Heart left ventricle (tissue), 16 donors: ENCODE measurements around the gene LETM1. TPM values are rescaled to one million over a fixed set of nuclear protein-coding genes. Genes with fewer than 3 reads are reported as not detected.

Source experiments
- ATAC-seq, 4 donors: fragments of 200-7000 bp; cut with Tn5 transposase; one replicate each; pipeline ENCODE4 v1.9.1; 2020 to 2022; ENCODE audit warnings: moderate library complexity in 4 of 4, mild to moderate bottlenecking in 3 of 4, moderate number of reproducible peaks in 1 of 4
- DNase-seq, 5 donors: peaks; one replicate each; pipeline ENCODE4 v3.0.0-alpha.2; 2020
- H3K27ac ChIP-seq, 12 donors: fragments of 200-600 bp; sonication (generic) in 4 of 12; one replicate each; pipeline versions ENCODE4 v1.5.0 to v1.8.0; 2016 to 2022; ENCODE audit warnings: mild to moderate bottlenecking in 2 of 12
- H3K27me3 ChIP-seq, 9 donors: fragments of 200-600 bp; sonication (generic) in 2 of 9; one replicate each; pipeline versions ENCODE4 v1.5.1 to v1.8.0; 2016 to 2022; ENCODE audit warnings: mild to moderate bottlenecking in 3 of 9
- H3K36me3 ChIP-seq, 9 donors: fragments of 200-600 bp; sonication (generic) in 2 of 9; one replicate each; pipeline versions ENCODE4 v1.5.0 to v1.8.0; 2018 to 2022; ENCODE audit warnings: mild to moderate bottlenecking in 2 of 9
- H3K4me1 ChIP-seq, 12 donors: fragments of 200-600 bp; sonication (generic) in 4 of 12; one replicate each; pipeline versions ENCODE4 v1.5.0 to v1.8.0; 2016 to 2022; ENCODE audit warnings: mild to moderate bottlenecking in 3 of 12
- H3K4me3 ChIP-seq, 12 donors: fragments of 200-600 bp; sonication (generic) in 4 of 12; one replicate each; pipeline versions ENCODE4 v1.5.0 to v1.8.0; 2017 to 2022; ENCODE audit warnings: mild to moderate bottlenecking in 9 of 12, moderate library complexity in 4 of 12
- H3K9me3 ChIP-seq, 12 donors: fragments of 200-600 bp; sonication (generic) in 4 of 12; one replicate each; pipeline versions ENCODE4 v1.5.0 to v1.8.0; 2016 to 2022; ENCODE audit warnings: mild to moderate bottlenecking in 1 of 12
- CTCF ChIP-seq, 12 donors: fragments of 200-600 bp; sonication (generic) in 4 of 12; IDR thresholded peaks; one replicate each; pipeline versions ENCODE4 v1.5.0 to v1.8.0; 2018 to 2022; ENCODE audit warnings: antibody characterized with exemption in 12 of 12, mild to moderate bottlenecking in 5 of 12
- POLR2A ChIP-seq, 2 donors: fragments of 450-650 bp; IDR thresholded peaks; one replicate each; pipeline ENCODE4 v1.6.1; 2017; ENCODE audit warnings: antibody characterized with exemption in 2 of 2, mild to moderate bottlenecking in 2 of 2, moderate library complexity in 2 of 2
- WGBS, 4 donors: extraction: QIAGEN DNeasy Blood & Tissue Kit in 2 of 4; methylation state at CpG; one replicate each; pipeline versions ENCODE4 v1.1.5 to v1.1.7; 2013 to 2018; 5-methylcytosine and 5-hydroxymethylcytosine counted together
- intact Hi-C, 10 donors: fragments of 100-400 bp; cut with DNase I; formaldehyde crosslinking; loops; one replicate each; pipeline versions ENCODE4 v1.11.1 to v1.14.2; 2022
- polyA plus RNA-seq, 2 donors: library from polyadenylated mRNA; stranded (reverse); fragments of 200-250 nt; gene quantifications; one replicate each; pipeline ENCODE4 v1.2.3, GENCODE V29; 2013
- total RNA-seq, 9 donors: library from RNA; depleted of rRNA in 2 of 9; stranded (reverse); fragments of >200 nt in 2 of 9; fragmentation: NEBNext Ultra II Directional in 3 of 9; extraction: Animal tissue kit (Norgen Biotek cat#: 25700) in 3 of 9; gene quantifications; one replicate each; pipeline versions ENCODE4 v1.1.0 to v1.2.4, GENCODE V29; 2016 to 2023
- donor health status: ischemic (EF 13 %, LVEDD 7.1; RV severe dilation, severe dysfunction).
- donor health status: healthy with polysubstance abuse.
- donor health status: DM: no; HTN: yes; CAD: no.
- donor health status: DM: no; HTN: no; CAD: no.
- donor health status: ischemic (EF 25% LVEDD 6.9; RV normal size, moderate dysfunction).
- donor health status: ischemic (EF 25% LVEDD 5.7; RV mildly dilated, moderate dysfunction).
- donor health status: healthy.
- donor health status: DM: yes; HTN: yes; CAD: no.
- donor health status: ischemic (EF 35%, LVEDD 5.7; RV mildly dilated, moderate dysfunction).
- donor health status: nonischemic (EF 11% LVEDD 7.7; RV severe dilation, severe dysfunction).
- donor health status: DM: yes; HTN: yes; CAD: no.
- donor health status: PGD.
- donor health status: ischemic (EF 29% LVEDD 5.4; RV normal size, mild dysfunction).
- donor health status: nonischemic (EF 23%, LVEDD 6.1; RV moderate dilation, normal function).

LETM1 gene
- total and polyA plus RNA-seq, 11 donors = 22.1 to 54.7 (median 43.4) TPM

- intact Hi-C loops = loop anchor here in 1 of 10 donors (5.0 kb wide), 1 partner anchor 39 kb away; no protein-coding TSS in a partner anchor
- H3K4me1 ChIP-seq = peaks cover 0 to 32% (median 9%) of the 10 kb centered on the region in 12 donors
- peak overlapping the region in 3 of 12 donors; percentile 5 to 42 (median 6) for H3K27ac ChIP-seq
- WGBS, 4 donors = 0 to 63% (median 19%) methylated on average over 6 to 36 of the region's 36 CpGs
- no peak for DNase-seq
- TF ChIP-seq CTCF (IDR thresholded peaks at IDR 0.05) (peak in 5 of 12 donors; percentile 7 to 46 (median 38)), POLR2A (IDR thresholded peaks at IDR 0.05) (no peak)
- H3K4me3 ChIP-seq = peak overlapping the region in 8 of 12 donors; percentile 12 to 44 (median 30)
- no peaks in the 10 kb centered on the region for H3K9me3 ChIP-seq
- ATAC-seq = peak in 3 of 4 donors; percentile 10 to 33 (median 18)
- H3K27me3 ChIP-seq = peaks cover 0 to 38% (median 3%) of the 10 kb centered on the region in 9 donors
- no peaks in the 10 kb centered on the region for H3K36me3 ChIP-seq
These were observed 92.3 kb downstream of the LETM1 start for GRCh38 chr4:1763550-1764080.

DNA sequence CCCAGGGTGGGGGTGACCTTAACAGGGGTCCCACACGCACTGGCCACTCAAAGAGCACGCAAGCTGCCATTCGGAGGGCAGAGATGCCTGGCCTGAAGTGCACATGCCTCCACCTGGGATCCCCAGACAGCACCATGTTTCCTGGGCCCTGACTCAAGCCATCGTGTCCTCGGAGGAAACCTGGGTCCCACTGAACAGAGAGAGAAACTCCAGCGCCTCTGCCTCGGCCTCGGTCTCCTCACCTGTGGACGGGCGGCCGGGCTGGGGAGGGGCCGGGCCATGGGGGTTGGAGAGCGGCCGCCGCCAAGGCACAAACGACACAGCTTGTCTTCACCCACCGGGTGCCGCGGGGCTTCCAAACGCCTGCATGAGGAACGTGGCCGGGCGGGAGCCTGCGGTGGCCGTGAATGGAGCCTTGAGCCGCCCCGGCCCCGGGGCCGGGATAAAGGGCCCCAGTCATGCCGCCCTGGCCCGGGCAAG lies 92.8 kb downstream of the LETM1 start:
- WGBS, 4 donors = 34 to 60% (median 40%) methylated on average over 4 to 31 of the region's 31 CpGs
- Histone ChIP-seq H3K27me3 (peaks cover 0 to 33% (median 0%) of the 10 kb centered on the region in 9 donors), H3K4me1 (peaks cover 0 to 32% (median 9%) of the 10 kb centered on the region in 12 donors), H3K9me3 (no peaks in the 10 kb centered on the region), H3K4me3 (peak overlapping the region in 8 of 12 donors; percentile 12 to 44 (median 30)), H3K36me3 (no peaks in the 10 kb centered on the region), H3K27ac (peak overlapping the region in 1 of 12 donors; percentile 6)
- ATAC-seq = no peak
- no peak for TF ChIP-seq POLR2A (IDR thresholded peaks at IDR 0.05)
- no peak for TF ChIP-seq CTCF (IDR thresholded peaks at IDR 0.05)
- intact Hi-C loops = loop anchor here in 1 of 10 donors (5.0 kb wide), 1 partner anchor 39 kb away; no protein-coding TSS in a partner anchor
- DNase-seq = no peak

- Histone ChIP-seq H3K36me3 (no peaks in the 10 kb centered on the region), H3K9me3 (no peaks in the 10 kb centered on the region), H3K4me3 (no peak overlapping the region), H3K27me3 (peaks cover 0 to 29% (median 0%) of the 10 kb centered on the region in 9 donors), H3K4me1 (peaks cover 0 to 28% (median 9%) of the 10 kb centered on the region in 12 donors), H3K27ac (no peak overlapping the region)
- no peak for TF ChIP-seq CTCF (IDR thresholded peaks at IDR 0.05)
- no peak for TF ChIP-seq POLR2A (IDR thresholded peaks at IDR 0.05)
- DNase-seq = no peak
- 85 to 93% (median 89%) methylated on average over 13 to 20 of the region's 20 CpGs for WGBS, 4 donors
- intact Hi-C loops = loop anchor here in 1 of 10 donors (5.0 kb wide), 1 partner anchor 40 kb away; no protein-coding TSS in a partner anchor
- no peak for ATAC-seq
These were observed 93.5 kb downstream of the LETM1 start for GRCh38 chr4:1762264-1763010.

Other genes with a start within 250 kb of the LETM1 start
- 1 to 10 TPM in 4 of 9 donors, under 1 TPM in 5; 0.42 to 2.3 (median 0.99) TPM for gene FAM53A, start 171.8 kb downstream of the LETM1 start, total RNA-seq
- gene FAM53A, start 171.8 kb downstream of the LETM1 start, polyA plus RNA-seq = 1 to 10 TPM in 1 of 2 donors, under 1 TPM in 1; 0.88 to 1.4 TPM
- 10 to 100 TPM; 10.2 to 27.7 (median 11.7) TPM for gene SLBP, start 143.8 kb downstream of the LETM1 start, total RNA-seq
- gene SLBP, start 143.8 kb downstream of the LETM1 start, polyA plus RNA-seq = 10 to 100 TPM in 1 of 2 donors, 1 to 10 TPM in 1; 7.2 to 17.6 TPM
- 10 to 100 TPM; 28.6 to 73.3 (median 37.2) TPM for gene TMEM129, start 134.8 kb downstream of the LETM1 start, total RNA-seq
- gene TMEM129, start 134.8 kb downstream of the LETM1 start, polyA plus RNA-seq = 10 to 100 TPM; 32.6 to 39.2 TPM
- gene TACC3, start 134.6 kb downstream of the LETM1 start, total RNA-seq = 10 to 100 TPM in 1 of 9 donors, 1 to 10 TPM in 8; 2.9 to 19.1 (median 6.0) TPM
- 1 to 10 TPM; 6.3 to 7.7 TPM for gene TACC3, start 134.6 kb downstream of the LETM1 start, polyA plus RNA-seq
- 1 to 10 TPM; 1.2 to 4.6 (median 2.3) TPM for gene FGFR3, start 62.9 kb downstream of the LETM1 start, total RNA-seq
- gene FGFR3, start 62.9 kb downstream of the LETM1 start, polyA plus RNA-seq = 1 to 10 TPM; 1.1 to 2.8 TPM
- 10 to 100 TPM; 27.4 to 63.3 (median 40.5) TPM for gene NSD2, start 15.2 kb upstream of the LETM1 start, total RNA-seq
- gene NSD2, start 15.2 kb upstream of the LETM1 start, polyA plus RNA-seq = 10 to 100 TPM; 11.4 to 19.0 TPM
- gene NELFA, start 152.8 kb upstream of the LETM1 start, total RNA-seq = 10 to 100 TPM in 5 of 9 donors, 1 to 10 TPM in 4; 8.1 to 14.9 (median 10.3) TPM
- 10 to 100 TPM; 10.4 to 12.8 TPM for gene NELFA, start 152.8 kb upstream of the LETM1 start, polyA plus RNA-seq
- gene NAT8L, start 203.2 kb upstream of the LETM1 start, total RNA-seq = 1 to 10 TPM in 1 of 9 donors, under 1 TPM in 8; 0.19 to 3.1 (median 0.33) TPM
- gene NAT8L, start 203.2 kb upstream of the LETM1 start, polyA plus RNA-seq = under 1 TPM; 0.27 to 0.30 TPM